Measurements from ENCODE around the gene IL4. TPM values are rescaled to one million over a fixed set of nuclear protein-coding genes. Genes with fewer than 3 reads are reported as not detected.

Gene IL4
- total and polyA plus RNA-seq, 9 of the 15 experiments (the other 6 are each of a cell fraction or from before 2014, with no cell fraction given): 0.22 to 0.62 TPM; not detected in 7

DNA sequence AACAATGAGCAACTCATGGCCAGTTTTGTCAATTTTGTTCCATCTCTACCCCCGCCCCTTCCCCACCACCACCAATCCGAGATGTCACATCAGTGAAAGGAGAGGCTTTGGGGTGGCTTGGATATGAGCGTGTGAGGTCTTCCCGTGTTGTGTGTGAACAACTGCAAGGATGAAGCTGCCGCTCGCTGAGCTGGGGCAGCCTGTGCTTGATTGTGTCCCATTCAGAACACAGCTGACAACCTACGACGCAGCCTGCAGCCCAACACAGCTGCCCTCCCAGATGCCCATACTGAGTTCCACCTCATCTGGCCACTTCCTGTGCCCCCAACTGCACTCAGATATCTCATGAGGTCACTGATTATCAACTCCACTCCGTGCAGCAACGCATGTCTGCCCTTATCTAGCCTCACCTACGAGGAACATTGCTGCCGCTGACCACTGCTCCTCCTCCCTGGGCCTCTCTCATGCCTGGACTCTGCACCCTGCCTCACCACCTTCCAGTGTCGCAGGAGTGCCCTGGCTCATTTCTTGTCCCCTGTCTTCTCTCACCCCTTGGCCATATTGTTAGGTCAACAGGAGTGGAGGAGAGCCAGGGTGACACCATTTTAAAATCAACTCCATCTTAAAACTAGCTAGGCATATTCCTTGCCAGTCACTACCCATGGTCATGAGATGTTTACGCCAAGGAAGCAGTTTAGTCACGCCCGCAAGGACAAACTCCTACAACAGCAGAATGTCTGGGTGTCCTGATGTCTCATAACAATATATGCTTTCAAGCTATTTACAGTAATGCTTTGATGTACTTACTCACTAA is 7.3 kb upstream of the IL4 start (continued):
- TF ChIP-seq, protein P1, sequence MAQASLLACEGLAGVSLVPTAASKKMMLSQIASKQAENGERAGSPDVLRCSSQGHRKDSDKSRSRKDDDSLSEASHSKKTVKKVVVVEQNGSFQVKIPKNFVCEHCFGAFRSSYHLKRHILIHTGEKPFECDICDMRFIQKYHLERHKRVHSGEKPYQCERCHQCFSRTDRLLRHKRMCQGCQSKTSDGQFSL (CRISPR knock-in tag; IDR thresholded peaks at IDR 0.05): no peak
- TF ChIP-seq, protein P1 (tag; IDR thresholded peaks at IDR 0.05): peak in 1 of 2 experiments; percentile 97; a peak in 2 of 4 replicates
- no peak for TF ChIP-seq CBX8 (IDR thresholded peaks at IDR 0.05; ENCODE audit: borderline replicate concordance, extremely low read depth, low read depth, low read length, poor library complexity, severe bottlenecking)
- peak; percentile 86; the same call in 1 of the 2 replicates for TF ChIP-seq PHTF2 (CRISPR knock-in tag; IDR thresholded peaks at IDR 0.05)
- TF ChIP-seq KDM5B (IDR thresholded peaks at IDR 0.05; ENCODE audit: insufficient replicate concordance, low read depth, low read length): peak; percentile 55

DNA sequence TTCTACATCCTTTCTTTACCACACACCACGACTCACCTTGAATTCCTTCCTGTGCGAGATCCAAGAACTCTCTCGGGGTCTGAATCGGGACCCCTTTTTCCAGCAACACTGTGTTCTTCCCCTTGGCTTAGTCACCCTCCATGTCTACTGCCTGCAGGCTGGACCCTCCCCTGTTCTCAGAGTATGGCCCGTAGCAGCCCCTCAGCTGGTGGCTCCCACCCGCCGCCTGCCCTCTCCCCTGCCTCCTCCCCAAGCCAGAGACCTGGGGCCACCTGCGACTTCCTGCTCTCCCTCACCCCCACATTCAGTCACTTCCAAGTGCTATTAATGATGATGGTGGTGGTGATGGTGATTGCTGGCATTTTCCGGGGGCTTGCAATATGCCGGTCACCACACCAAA is 6.5 kb upstream of the IL4 start:
- Histone ChIP-seq H3K4me2 (ENCODE audit: insufficient read depth, low read length) (no peak overlapping the region), H3K27me3 (ENCODE audit: control insufficient read depth in 2 of 2, insufficient read depth in 2 of 2, low read length in 2 of 2) (no peaks in the 10 kb centered on the region), H3K4me1 (replicated peaks in 1 of 2; ENCODE audit: control insufficient read depth in 2 of 2, insufficient read depth in 2 of 2, low read length in 2 of 2) (peaks cover 51 to 61% of the 10 kb centered on the region in 2 experiments), H2AFZ (ENCODE audit: low read depth, low read length) (peak overlapping the region; percentile 93; the same call in 1 of the 2 replicates), H3K9me3 (replicated peaks; ENCODE audit: control insufficient read depth, insufficient read depth, low read depth, low read length) (no peaks in the 10 kb centered on the region), H3K9me1 (ENCODE audit: control insufficient read depth, insufficient read depth, low read length) (no peaks in the 10 kb centered on the region), H4K20me1 (replicated peaks; ENCODE audit: control insufficient read depth, insufficient read depth, low read length) (no peaks in the 10 kb centered on the region), H3K27ac (ENCODE audit: extremely low read depth, low read depth, low read length) (no peak overlapping the region; the same call in 2 of the 3 replicates), H3K36me3 (ENCODE audit: control insufficient read depth, insufficient read depth, low read length) (no peaks in the 10 kb centered on the region), H3K4me3 (no peak overlapping the region), H3K79me2 (ENCODE audit: control insufficient read depth, insufficient read depth, low read length) (no peaks in the 10 kb centered on the region), H3K9ac (ENCODE audit: insufficient read depth in 1 of 2, low read depth in 2 of 2, low read length in 2 of 2) (0 out of 4 replicates have a peak overlapping the region, but pooled peaks of 1 of the 2 experiments have one; percentile 8)
- WGBS (ENCODE audit: insufficient coverage, low coverage, missing lambda C conversion rate): 75% methylated on average over 8 of the region's 10 CpGs
- TF ChIP-seq, protein P2, sequence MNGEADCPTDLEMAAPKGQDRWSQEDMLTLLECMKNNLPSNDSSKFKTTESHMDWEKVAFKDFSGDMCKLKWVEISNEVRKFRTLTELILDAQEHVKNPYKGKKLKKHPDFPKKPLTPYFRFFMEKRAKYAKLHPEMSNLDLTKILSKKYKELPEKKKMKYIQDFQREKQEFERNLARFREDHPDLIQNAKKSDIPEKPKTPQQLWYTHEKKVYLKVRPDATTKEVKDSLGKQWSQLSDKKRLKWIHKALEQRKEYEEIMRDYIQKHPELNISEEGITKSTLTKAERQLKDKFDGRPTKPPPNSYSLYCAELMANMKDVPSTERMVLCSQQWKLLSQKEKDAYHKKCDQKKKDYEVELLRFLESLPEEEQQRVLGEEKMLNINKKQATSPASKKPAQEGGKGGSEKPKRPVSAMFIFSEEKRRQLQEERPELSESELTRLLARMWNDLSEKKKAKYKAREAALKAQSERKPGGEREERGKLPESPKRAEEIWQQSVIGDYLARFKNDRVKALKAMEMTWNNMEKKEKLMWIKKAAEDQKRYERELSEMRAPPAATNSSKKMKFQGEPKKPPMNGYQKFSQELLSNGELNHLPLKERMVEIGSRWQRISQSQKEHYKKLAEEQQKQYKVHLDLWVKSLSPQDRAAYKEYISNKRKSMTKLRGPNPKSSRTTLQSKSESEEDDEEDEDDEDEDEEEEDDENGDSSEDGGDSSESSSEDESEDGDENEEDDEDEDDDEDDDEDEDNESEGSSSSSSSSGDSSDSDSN (IDR thresholded peaks at IDR 0.05; ENCODE audit: borderline replicate concordance in 1 of 2, low read depth in 2 of 2, low read length in 2 of 2): no peak
- TF ChIP-seq RBFOX2 (IDR thresholded peaks at IDR 0.05; ENCODE audit: low read depth, low read length) (no peak), TEAD2 (tag; IDR thresholded peaks at IDR 0.05) (no peak)
- CTCF ChIA-PET (ENCODE audit: low intra/inter-chr PET ratio): no interaction called here
- FAIRE-seq (no peak), DNase-seq (ENCODE audit: extremely low read depth in 1 of 4, low spot score in 3 of 4) (peak in 1 of 4 experiments; percentile 4), ATAC-seq (no peak)
- no TSS peak for BruUV-seq (replicated peaks)
- in situ Hi-C loops (cut with MboI) (no loop called here), intact Hi-C loops (cut with micrococcal nuclease) (no loop called here)
- POLR2A ChIA-PET: interaction anchor here (1.0 to 1.7 kb wide), 3 partner anchors 9 to 199 kb away, joined by 3 to 10 read pairs (median 5); partner anchors contain the start of genes GDF9 and UQCRQ

Data from K562 (cell line).